KG1 (cell line): Measurements from ENCODE around the gene CNOT9.
"Not testable (repeated sequence)": the region's sequence is repeated elsewhere in the genome, so short reads cannot be mapped to it uniquely, and the experiment has no call there.

Experiments
- DNase-seq: peaks from one replicate; lab custom pipeline; 2025; lab: John Stamatoyannopoulos, UW

The CNOT9 gene, protein sequence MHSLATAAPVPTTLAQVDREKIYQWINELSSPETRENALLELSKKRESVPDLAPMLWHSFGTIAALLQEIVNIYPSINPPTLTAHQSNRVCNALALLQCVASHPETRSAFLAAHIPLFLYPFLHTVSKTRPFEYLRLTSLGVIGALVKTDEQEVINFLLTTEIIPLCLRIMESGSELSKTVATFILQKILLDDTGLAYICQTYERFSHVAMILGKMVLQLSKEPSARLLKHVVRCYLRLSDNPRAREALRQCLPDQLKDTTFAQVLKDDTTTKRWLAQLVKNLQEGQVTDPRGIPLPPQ

DNA sequence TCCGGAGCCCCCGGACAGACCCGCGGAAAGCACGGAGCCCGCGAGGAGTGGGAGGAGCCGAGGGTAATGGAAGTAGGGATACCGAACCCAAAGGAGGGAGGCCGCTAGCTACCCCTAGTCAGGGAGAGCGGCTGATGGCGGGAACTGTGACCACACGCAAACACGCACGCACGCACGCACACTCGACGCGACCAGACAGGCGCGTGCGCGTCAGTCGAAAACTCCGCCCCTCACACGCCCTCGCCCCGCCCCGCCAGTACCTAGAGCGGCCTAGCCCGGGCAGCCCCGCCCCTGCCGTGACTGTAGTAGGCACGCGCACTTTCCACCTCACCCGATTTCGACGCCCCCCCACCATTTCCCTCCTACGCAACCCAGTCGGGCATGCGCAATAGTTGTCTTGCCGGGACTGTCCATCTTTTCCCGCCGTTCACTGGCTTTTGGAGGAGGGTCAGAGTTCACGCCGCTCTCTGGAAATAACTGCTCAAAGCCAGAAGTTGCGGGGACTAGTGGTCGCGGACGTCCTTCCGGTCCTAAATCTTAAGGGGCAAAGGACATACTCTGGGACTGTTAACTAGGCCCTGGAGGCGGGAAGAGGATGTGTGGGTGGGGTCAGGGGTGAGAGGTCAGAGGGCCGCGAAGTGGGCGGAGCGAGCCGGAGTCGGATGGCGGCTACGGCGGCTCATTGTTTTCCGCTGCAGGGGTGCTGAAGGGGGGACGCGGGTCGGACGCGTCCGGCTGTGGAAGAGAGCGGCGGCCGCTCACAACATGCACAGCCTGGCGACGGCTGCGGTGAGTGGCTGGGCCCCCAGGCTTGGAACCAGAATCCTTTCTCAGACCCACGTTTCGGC is at the start of gene CNOT9, which contains the start of gene USP37:
Gene CNOT9, plus strand, starts transcription at position 650 of the 848 bp plus-strand sequence. Its CDS starts 116 bp downstream, at position 766.
Gene USP37, minus strand, starts transcription at position 162 of the 848 bp plus-strand sequence. CDS start 9,698 bp downstream, outside the sequence.
- DNase-seq = peak; percentile 99

GRCh38 chr2:218518876-218519275 is 49.8 kb upstream of the CNOT9 start:
- no peak for DNase-seq

- DNase-seq = no peak
Measured at GRCh38 chr2:218523651-218524050, 45.0 kb upstream of the CNOT9 start.

GRCh38 chr2:218528409-218528808 is 40.2 kb upstream of the CNOT9 start:
- not testable (repeated sequence) for DNase-seq

GRCh38 chr2:218529990-218530389 is 38.6 kb upstream of the CNOT9 start:
- no peak for DNase-seq

DNA sequence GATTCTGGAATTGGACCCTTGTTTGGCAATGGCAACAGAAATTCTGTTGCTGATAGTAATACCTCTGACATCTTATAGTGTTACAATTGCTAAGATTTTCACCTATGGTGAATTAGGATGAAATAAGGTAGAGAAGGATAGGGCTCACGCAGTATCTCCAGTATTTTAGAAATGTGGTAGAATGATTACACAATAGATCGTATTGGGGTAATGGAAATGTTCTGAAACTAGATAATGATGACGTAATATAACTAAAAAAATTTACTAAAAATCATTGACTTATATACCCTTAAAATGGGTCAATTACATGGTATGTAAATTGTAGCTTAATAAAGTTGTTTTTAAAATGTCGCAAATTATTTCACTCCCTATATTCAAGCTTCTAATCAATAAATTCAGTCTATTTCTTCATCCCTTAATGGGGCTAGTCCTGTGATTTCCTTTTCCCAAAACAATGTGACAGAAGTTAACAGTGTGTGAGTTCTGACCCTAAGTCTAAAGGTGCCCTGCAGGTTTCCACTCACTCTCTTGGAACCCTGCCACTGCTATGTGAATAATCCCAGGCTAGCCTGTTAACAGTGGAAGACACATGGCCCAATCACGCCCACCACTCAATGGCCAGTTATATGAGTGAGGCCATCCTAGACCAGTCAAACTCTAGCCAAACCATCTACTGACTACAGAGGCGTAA is 31.7 kb upstream of the CNOT9 start:
- no peak for DNase-seq

DNA sequence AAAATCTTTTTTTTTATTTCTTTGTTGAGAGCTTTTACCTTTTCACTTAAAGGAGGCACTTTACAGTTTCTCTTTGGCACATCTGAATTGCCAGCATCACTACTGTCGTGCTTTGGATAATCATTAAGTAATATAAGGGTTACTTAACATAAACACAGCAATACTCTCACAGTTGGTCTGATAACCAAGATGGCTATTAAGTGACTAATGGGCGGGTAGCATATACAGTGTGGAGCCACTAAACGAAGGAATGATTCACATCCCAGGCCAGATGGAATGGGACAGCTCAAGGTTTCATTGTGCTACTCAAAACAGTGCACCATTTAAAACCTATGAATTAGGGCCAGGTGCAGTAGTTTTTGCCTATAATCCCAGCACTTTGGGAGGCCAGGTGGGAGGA is 28.6 kb upstream of the CNOT9 start:
- DNase-seq = no peak

- no peak for DNase-seq
Measured at GRCh38 chr2:218546012-218546411, 22.6 kb upstream of the CNOT9 start.

- no peak for DNase-seq
Measured at GRCh38 chr2:218547511-218547910, 21.1 kb upstream of the CNOT9 start.

- DNase-seq = no peak
Measured at GRCh38 chr2:218547978-218548377, 20.7 kb upstream of the CNOT9 start.

DNA sequence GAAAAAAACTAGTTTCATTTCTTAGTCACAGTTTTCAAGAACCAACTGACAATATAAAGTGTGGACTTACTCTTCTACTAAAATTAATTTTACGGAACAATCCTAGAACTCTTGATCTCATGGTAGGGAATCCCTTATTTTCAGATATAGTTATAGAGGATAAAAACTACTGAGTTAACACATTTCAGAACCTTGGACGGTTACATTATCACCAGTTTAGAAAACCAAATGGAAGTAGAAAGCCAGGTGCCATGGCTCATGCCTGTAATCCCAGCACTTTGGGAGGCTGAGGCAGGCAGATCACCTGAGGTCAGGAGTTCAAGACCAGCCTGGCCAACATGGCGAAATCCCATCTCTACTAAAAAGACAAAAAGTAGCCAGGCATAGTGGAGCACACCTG is 14.4 kb upstream of the CNOT9 start:
- DNase-seq = not testable (repeated sequence)

DNA sequence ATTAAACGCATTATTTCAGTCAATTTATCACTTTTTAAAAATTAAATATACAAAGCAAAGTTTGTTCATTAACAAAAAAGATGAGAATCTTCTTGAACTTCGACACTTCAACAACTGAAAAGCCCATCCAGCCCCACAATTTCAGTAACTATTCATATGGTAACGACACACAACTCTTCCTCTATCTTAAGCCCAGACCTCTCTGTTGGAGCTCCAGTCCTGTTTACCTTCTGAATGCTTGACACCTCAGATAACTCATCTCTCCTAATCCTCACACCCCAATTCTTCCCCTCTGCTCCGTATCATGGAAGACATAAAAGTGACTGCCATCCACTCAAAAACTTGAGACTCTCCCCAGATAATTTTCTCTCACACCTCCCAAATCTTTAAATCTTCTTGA is 13.1 kb upstream of the CNOT9 start:
- DNase-seq = no peak

DNA sequence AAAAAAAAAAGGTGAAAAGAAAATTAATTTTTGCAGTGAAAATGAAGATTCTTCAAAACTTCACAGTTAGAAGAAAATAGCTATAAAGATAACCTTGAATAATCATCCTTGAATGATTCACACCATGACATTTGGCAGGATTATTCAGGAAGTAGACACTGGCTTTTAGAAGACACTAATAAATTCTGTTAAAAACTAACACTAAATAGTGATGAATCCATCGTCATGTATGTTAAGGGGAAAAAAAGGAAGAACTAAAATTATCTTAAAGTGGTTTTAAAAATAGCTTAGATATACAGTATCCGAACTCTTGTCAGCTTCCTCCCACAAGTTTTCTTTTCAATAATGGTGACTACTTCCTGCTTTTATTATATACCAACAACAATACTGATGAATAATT is 10.7 kb upstream of the CNOT9 start:
- DNase-seq = no peak

DNA sequence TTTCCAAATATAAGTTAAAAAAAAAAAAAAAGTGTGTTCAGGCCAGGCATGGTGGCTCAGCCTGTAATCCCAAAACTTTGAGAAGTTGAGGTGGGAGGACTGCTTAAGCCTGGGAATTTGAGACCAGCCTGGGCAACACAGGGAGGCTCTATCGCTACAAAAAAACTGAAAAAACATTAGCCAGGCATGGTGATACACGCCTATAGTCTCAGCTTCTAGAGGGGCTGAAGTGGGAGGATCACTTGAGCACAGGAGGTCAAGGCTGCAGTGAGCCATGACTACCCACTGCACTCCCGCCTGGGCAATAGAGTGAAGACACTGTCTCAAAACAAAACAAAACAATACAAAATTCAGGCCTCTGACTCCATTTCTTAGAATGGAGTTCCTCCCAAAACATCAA is 9.7 kb upstream of the CNOT9 start:
- no peak for DNase-seq

DNA sequence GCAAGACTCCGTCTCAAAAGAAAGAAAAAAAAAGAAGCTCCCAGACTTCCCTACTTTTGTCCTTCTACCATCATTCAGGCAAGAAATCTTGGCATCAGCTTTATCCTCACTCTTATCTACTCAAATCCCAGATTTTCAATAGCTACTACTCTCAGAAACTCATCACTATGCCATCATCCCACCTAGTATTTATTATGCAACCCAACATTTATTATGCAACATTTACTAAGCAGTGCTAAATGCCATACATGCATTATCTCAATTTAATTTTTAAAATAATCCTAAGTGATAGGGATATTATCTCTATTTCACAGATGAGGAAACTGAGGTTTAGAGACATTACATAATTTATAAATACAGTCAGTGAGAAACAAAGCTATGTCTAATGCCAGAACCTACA is 4.6 kb upstream of the CNOT9 start:
- DNase-seq = no peak

DNA sequence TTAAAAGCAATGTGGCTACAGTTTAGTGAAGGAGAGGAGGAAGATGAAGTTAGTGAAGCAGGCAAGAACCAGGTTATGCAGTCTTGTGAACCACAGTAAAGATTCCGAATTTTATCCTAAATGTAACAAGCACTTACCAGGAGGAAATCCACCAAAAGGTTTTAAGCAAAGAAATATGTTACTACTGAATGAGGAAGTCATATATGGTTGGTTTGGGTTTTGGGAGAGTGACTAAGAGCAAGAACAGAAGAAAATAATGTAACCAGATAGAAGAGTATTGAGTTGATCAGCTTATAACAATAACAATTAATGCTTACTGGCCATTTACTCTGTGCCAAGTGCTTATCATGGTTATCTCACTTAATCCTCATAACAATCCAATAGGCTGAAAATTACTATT is 2.3 kb upstream of the CNOT9 start:
- DNase-seq = no peak

DNA sequence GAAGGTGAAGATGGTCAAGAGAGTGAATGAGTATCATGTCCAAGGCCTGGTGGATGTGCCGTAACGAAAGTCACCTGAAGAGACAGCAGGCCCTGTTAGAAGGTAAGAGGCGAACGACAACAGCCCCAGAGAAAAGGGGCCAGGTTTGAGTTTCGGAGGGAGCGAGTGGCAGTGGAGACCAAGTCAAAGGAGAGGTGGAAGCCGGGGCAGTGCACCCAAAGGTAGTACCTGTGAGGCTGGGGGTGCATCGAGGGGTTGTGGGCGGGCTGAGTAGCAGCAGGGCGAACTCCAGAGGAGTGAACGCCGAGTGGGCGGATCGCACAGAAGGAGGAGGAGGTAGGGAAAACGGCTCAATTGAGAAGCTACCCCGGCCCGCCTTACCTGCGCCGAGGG is 846 bp upstream of the CNOT9 start:
- no peak for DNase-seq

GRCh38 chr2:218569038-218569431 is 396 bp downstream of the CNOT9 start:
- peak; percentile 40 for DNase-seq

- no peak for DNase-seq
Measured at GRCh38 chr2:218569661-218570500, 1.2 kb downstream of the CNOT9 start.

DNA sequence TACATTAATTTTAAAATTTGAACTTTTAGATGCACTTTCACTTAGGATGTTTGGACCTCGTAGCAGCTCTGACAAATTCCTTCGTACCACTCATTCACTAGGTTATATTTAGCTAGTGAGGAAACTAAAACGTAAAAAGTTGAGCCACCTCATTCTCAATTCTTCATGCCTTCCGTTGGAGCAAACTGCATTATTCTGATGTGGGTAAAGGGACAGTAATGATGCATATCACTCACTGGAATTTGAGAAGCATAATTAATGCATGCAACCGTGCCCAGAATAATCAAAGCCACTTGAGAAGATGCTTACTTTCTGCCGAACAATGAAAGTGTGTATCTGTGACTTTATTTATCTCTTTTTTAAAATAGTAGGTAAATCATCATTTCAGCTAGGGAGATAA is 2.2 kb downstream of the CNOT9 start:
- DNase-seq = no peak

DNA sequence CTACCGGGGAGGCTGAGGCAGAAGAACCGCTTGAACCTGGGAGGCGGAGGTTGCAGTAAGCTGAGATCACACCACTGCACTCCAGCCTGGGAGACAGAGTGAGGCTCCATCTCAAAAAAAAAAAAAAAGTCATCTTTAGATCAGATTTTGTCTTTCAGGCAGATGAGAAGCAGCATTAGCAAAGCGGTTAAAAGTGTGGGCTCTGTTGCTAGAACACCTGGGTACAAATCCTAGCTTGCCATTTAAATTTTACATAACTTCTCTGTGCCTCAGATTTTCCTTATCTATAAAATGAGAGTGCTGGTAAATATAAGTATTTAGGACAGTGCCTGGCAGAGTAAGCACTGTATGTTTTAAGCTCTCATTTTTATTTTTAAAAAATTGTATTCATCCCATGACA is 8.2 kb downstream of the CNOT9 start:
- DNase-seq = no peak
